ENCODE measurements around the gene CCDC178.

DNA sequence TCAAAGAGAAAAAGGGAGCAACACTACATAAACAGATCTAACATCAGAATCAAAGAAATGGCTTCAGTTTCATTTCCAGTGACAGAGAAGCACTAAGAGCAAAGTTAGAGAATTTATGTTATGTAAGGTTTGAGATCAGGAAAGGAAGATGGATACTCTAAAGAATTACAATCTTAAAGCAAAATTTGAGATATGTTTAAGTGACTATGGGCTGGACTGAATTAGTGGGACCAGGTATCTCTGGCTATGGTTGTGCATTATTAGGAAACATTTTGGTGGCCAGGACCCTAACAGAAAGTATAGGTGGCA is 208.2 kb downstream of the CCDC178 start:
- no peak for TF ChIP-seq POLR2A (IDR thresholded peaks at IDR 0.05; ENCODE audit: low read length)
- TF ChIP-seq GATA1 (IDR thresholded peaks at IDR 0.05; ENCODE audit: low read depth, low read length), result no peak

Measured in erythroblast (primary cell).